ENCODE data around the gene ZNF592.
"Not testable (repeated sequence)": the region's sequence is repeated elsewhere in the genome, so short reads cannot be mapped to it uniquely, and the experiment has no call there.

Gene ZNF592

GRCh38 chr15:84747416-84748273, 747 bp upstream of the ZNF592 start:
- in situ Hi-C loops (cut with MboI; ENCODE audit: low sequenced_read_pairs): no loop called here

- in situ Hi-C loops (cut with MboI; ENCODE audit: low sequenced_read_pairs): no loop called here
Observed at GRCh38 chr15:84749111-84749991, 959 bp downstream of the ZNF592 start.

- in situ Hi-C loops (cut with MboI; ENCODE audit: low sequenced_read_pairs): no loop called here
Observed at GRCh38 chr15:84750583-84751092, 2.2 kb downstream of the ZNF592 start.

- in situ Hi-C loops (cut with MboI; ENCODE audit: low sequenced_read_pairs): not testable (repeated sequence)
Observed at GRCh38 chr15:84751721-84752120, 3.3 kb downstream of the ZNF592 start.

- in situ Hi-C loops (cut with MboI; ENCODE audit: low sequenced_read_pairs): no loop called here
Observed at GRCh38 chr15:84752195-84752594, 3.8 kb downstream of the ZNF592 start.

GRCh38 chr15:84752700-84753099, 4.3 kb downstream of the ZNF592 start:
- in situ Hi-C loops (cut with MboI; ENCODE audit: low sequenced_read_pairs): no loop called here

- in situ Hi-C loops (cut with MboI; ENCODE audit: low sequenced_read_pairs): not testable (repeated sequence)
Observed at GRCh38 chr15:84754889-84755288, 6.5 kb downstream of the ZNF592 start.

GRCh38 chr15:84755736-84756527, 7.5 kb downstream of the ZNF592 start:
- in situ Hi-C loops (cut with MboI; ENCODE audit: low sequenced_read_pairs): no loop called here

- in situ Hi-C loops (cut with MboI; ENCODE audit: low sequenced_read_pairs): no loop called here
Observed at GRCh38 chr15:84759018-84759417, 10.6 kb downstream of the ZNF592 start.

GRCh38 chr15:84760219-84760618, 11.8 kb downstream of the ZNF592 start:
- in situ Hi-C loops (cut with MboI; ENCODE audit: low sequenced_read_pairs): no loop called here

GRCh38 chr15:84761607-84762131, 13.3 kb downstream of the ZNF592 start:
- in situ Hi-C loops (cut with MboI; ENCODE audit: low sequenced_read_pairs): no loop called here

- in situ Hi-C loops (cut with MboI; ENCODE audit: low sequenced_read_pairs): no loop called here
Observed at GRCh38 chr15:84762840-84763572, 14.6 kb downstream of the ZNF592 start.

- in situ Hi-C loops (cut with MboI; ENCODE audit: low sequenced_read_pairs): no loop called here
Observed at GRCh38 chr15:84764585-84764984, 16.2 kb downstream of the ZNF592 start.

GRCh38 chr15:84764989-84765388, 16.6 kb downstream of the ZNF592 start:
- in situ Hi-C loops (cut with MboI; ENCODE audit: low sequenced_read_pairs): no loop called here

- in situ Hi-C loops (cut with MboI; ENCODE audit: low sequenced_read_pairs): no loop called here
Observed at GRCh38 chr15:84765675-84766074, 17.3 kb downstream of the ZNF592 start.

- in situ Hi-C loops (cut with MboI; ENCODE audit: low sequenced_read_pairs): no loop called here
Observed at GRCh38 chr15:84766461-84767035, 18.2 kb downstream of the ZNF592 start.

- in situ Hi-C loops (cut with MboI; ENCODE audit: low sequenced_read_pairs): no loop called here
Observed at GRCh38 chr15:84772031-84772430, 23.6 kb downstream of the ZNF592 start.

GRCh38 chr15:84772467-84772866, 24.1 kb downstream of the ZNF592 start:
- in situ Hi-C loops (cut with MboI; ENCODE audit: low sequenced_read_pairs): no loop called here

- in situ Hi-C loops (cut with MboI; ENCODE audit: low sequenced_read_pairs): no loop called here
Observed at GRCh38 chr15:84773716-84774115, 25.3 kb downstream of the ZNF592 start.
